Loucy (cell line): Measurements from ENCODE around the gene GEMIN4.

Experiments used
- CTCF ChIP-seq: fragments of 200-600 bp; sonication (generic); conservative IDR thresholded peaks from 2 replicates; pipeline ENCODE4 v1.5.1; 2014; ENCODE audit warnings: mild to moderate bottlenecking, antibody characterized with exemption, low read length
- EZH2phosphoT487 ChIP-seq: fragments of 200-600 bp; IDR thresholded peaks from 2 replicates; pipeline ENCODE4 v1.6.1; 2018; ENCODE audit warnings: antibody characterized with exemption, mild to moderate bottlenecking, moderate library complexity, borderline replicate concordance

GRCh38 chr17:799261-799660 is 47.2 kb upstream of the GEMIN4 start:
- no peak for TF ChIP-seq CTCF
- no peak for TF ChIP-seq EZH2phosphoT487
